Measurements from ENCODE around the gene THADA.

The THADA gene

GRCh38 chr2:43319541-43319940 is 276.3 kb downstream of the THADA start:
- no peak overlapping the region for H2AFZ ChIP-seq (ENCODE audit: low read depth)
- no peaks in the 10 kb centered on the region for H4K20me1 ChIP-seq (ENCODE audit: insufficient read depth)
- peaks cover 19% of the 10 kb centered on the region for H3K4me1 ChIP-seq (ENCODE audit: low read depth, poor library complexity, severe bottlenecking)
- no peak overlapping the region for H3K9ac ChIP-seq
- TF ChIP-seq CTCF (conservative IDR thresholded peaks at IDR 0.05; ENCODE audit: low read depth, low read length): no peak
- H3K4me2 ChIP-seq: no peak overlapping the region
- no peaks in the 10 kb centered on the region for H3K79me2 ChIP-seq (ENCODE audit: insufficient read depth, low read depth)
- no peaks in the 10 kb centered on the region for H3K36me3 ChIP-seq (ENCODE audit: insufficient read depth)
- H3K4me3 ChIP-seq (IDR thresholded peaks at IDR 0.05; ENCODE audit: insufficient read depth, low read depth, low read length): no peak overlapping the region
- no peaks in the 10 kb centered on the region for H3K27me3 ChIP-seq (ENCODE audit: insufficient read depth, low read depth)
- no peak overlapping the region for H3K27ac ChIP-seq

- no peaks in the 10 kb centered on the region for H3K79me2 ChIP-seq (ENCODE audit: insufficient read depth, low read depth)
- H4K20me1 ChIP-seq (ENCODE audit: insufficient read depth): no peaks in the 10 kb centered on the region
- H3K27ac ChIP-seq: no peak overlapping the region
- H3K9ac ChIP-seq: no peak overlapping the region
- no peaks in the 10 kb centered on the region for H3K36me3 ChIP-seq (ENCODE audit: insufficient read depth)
- H3K4me3 ChIP-seq (IDR thresholded peaks at IDR 0.05; ENCODE audit: insufficient read depth, low read depth, low read length): no peak overlapping the region
- no peak overlapping the region for H3K4me2 ChIP-seq
- no peak for TF ChIP-seq CTCF (conservative IDR thresholded peaks at IDR 0.05; ENCODE audit: low read depth, low read length)
- H3K27me3 ChIP-seq (ENCODE audit: insufficient read depth, low read depth): no peaks in the 10 kb centered on the region
- H3K4me1 ChIP-seq (ENCODE audit: low read depth, poor library complexity, severe bottlenecking): peaks cover 27% of the 10 kb centered on the region
- H2AFZ ChIP-seq (ENCODE audit: low read depth): no peak overlapping the region
Measured at GRCh38 chr2:43318791-43319190, 277.0 kb downstream of the THADA start.

GRCh38 chr2:43317680-43318079 is 278.2 kb downstream of the THADA start:
- Histone ChIP-seq H3K4me3 (IDR thresholded peaks at IDR 0.05; ENCODE audit: insufficient read depth, low read depth, low read length) (no peak overlapping the region), H3K79me2 (ENCODE audit: insufficient read depth, low read depth) (no peaks in the 10 kb centered on the region), H2AFZ (ENCODE audit: low read depth) (no peak overlapping the region), H3K4me2 (no peak overlapping the region), H3K9ac (no peak overlapping the region), H3K27me3 (ENCODE audit: insufficient read depth, low read depth) (no peaks in the 10 kb centered on the region), H3K27ac (no peak overlapping the region), H4K20me1 (ENCODE audit: insufficient read depth) (no peaks in the 10 kb centered on the region), H3K36me3 (ENCODE audit: insufficient read depth) (no peaks in the 10 kb centered on the region), H3K4me1 (ENCODE audit: low read depth, poor library complexity, severe bottlenecking) (peaks cover 38% of the 10 kb centered on the region)
- TF ChIP-seq CTCF (conservative IDR thresholded peaks at IDR 0.05; ENCODE audit: low read depth, low read length): no peak

GRCh38 chr2:43317194-43317593 is 278.6 kb downstream of the THADA start:
- H3K27ac ChIP-seq: no peak overlapping the region
- no peaks in the 10 kb centered on the region for H3K79me2 ChIP-seq (ENCODE audit: insufficient read depth, low read depth)
- peaks cover 43% of the 10 kb centered on the region for H3K4me1 ChIP-seq (ENCODE audit: low read depth, poor library complexity, severe bottlenecking)
- no peak for TF ChIP-seq CTCF (conservative IDR thresholded peaks at IDR 0.05; ENCODE audit: low read depth, low read length)
- H3K27me3 ChIP-seq (ENCODE audit: insufficient read depth, low read depth): no peaks in the 10 kb centered on the region
- H3K4me3 ChIP-seq (IDR thresholded peaks at IDR 0.05; ENCODE audit: insufficient read depth, low read depth, low read length): no peak overlapping the region
- H4K20me1 ChIP-seq (ENCODE audit: insufficient read depth): no peaks in the 10 kb centered on the region
- H3K4me2 ChIP-seq: no peak overlapping the region
- H2AFZ ChIP-seq (ENCODE audit: low read depth): no peak overlapping the region
- no peak overlapping the region for H3K9ac ChIP-seq
- H3K36me3 ChIP-seq (ENCODE audit: insufficient read depth): no peaks in the 10 kb centered on the region

Measured in KMS-11 (cell line).